IMR-90 (cell line): Measurements from ENCODE around the gene ST3GAL3. TPM values are rescaled to one million over a fixed set of nuclear protein-coding genes. Genes with fewer than 3 reads are reported as not detected.

Experiments used
- ATAC-seq: fragments of 200-7000 bp; cut with Tn5 transposase; 2 replicates; pipeline ENCODE4 v1.9.1; 2020; ENCODE audit warnings: low read depth, mild to moderate bottlenecking, moderate library complexity
- BruUV-seq: library from RNA; stranded (reverse); fragments of 400-500 nt; replicated peaks from 2 replicates; lab custom pipeline; 2021; lab: Mats Ljungman, UMichigan
- CTCF ChIA-PET: fragments of 300-600 bp; formaldehyde crosslinking; extraction: SDS; loops from one replicate; lab custom pipeline; 2021; ENCODE audit warnings: antibody characterized with exemption; lab: Yijun Ruan, JAX
- POLR2A ChIA-PET: fragments of 300-600 bp; sonication (Branson Sonifier 250); formaldehyde crosslinking; loops from one replicate; lab custom pipeline; 2022; ENCODE audit warnings: antibody characterized with exemption; ENCODE audit not compliant: unreplicated experiment; lab: Charles Lee
- DNase-seq: peaks from one replicate; pipeline ENCODE4 v3.0.0; 2013
- H2AFZ ChIP-seq: replicated peaks from 2 replicates; pipeline ENCODE3; 2013; ENCODE audit warnings: low read length, mild to moderate bottlenecking; ENCODE audit not compliant: poor library complexity
- H2AK5ac ChIP-seq: 2 replicates; pipeline ENCODE4 v1.6.1; 2013; ENCODE audit warnings: low read depth, low read length, inconsistent platforms
- H2AK9ac ChIP-seq: replicated peaks from 2 replicates; pipeline ENCODE3; 2013; ENCODE audit warnings: mild to moderate bottlenecking, low read depth, low read length, moderate library complexity; ENCODE audit not compliant: poor library complexity
- H2BK120ac ChIP-seq: 2 replicates; pipeline ENCODE4 v1.6.1; 2013; ENCODE audit warnings: low read depth, low read length, inconsistent platforms
- H2BK15ac ChIP-seq: 3 replicates; pipeline ENCODE4 v1.6.1; 2013; ENCODE audit warnings: low read depth, low read length, inconsistent platforms
- H2BK20ac ChIP-seq: 2 replicates; pipeline ENCODE4 v1.6.1; 2013; ENCODE audit warnings: low read depth, mild to moderate bottlenecking, inconsistent platforms, low read length, moderate library complexity
- H2BK5ac ChIP-seq: 2 replicates; pipeline ENCODE4 v1.6.1; 2013; ENCODE audit warnings: mild to moderate bottlenecking, low read depth, low read length, inconsistent platforms; ENCODE audit not compliant: poor library complexity, severe bottlenecking
- H3K14ac ChIP-seq: replicated peaks from 2 replicates; pipeline ENCODE4 v1.6.1; 2013; ENCODE audit warnings: low read depth, low read length, inconsistent platforms
- H3K18ac ChIP-seq: 2 replicates; pipeline ENCODE4 v1.6.1; 2013; ENCODE audit warnings: low read depth, low read length, control low read depth
- H3K23ac ChIP-seq: 2 replicates; pipeline ENCODE4 v1.6.1; 2013; ENCODE audit warnings: low read depth, low read length, inconsistent platforms
- H3K27ac ChIP-seq: 2 replicates; pipeline ENCODE4 v1.5.1; 2013; ENCODE audit warnings: mild to moderate bottlenecking, control low read depth, low read length; ENCODE audit not compliant: insufficient read depth
- H3K27me3 ChIP-seq: 2 replicates; pipeline ENCODE4 v1.6.1; 2013; ENCODE audit warnings: low read length; ENCODE audit not compliant: control insufficient read depth, insufficient read depth
- H3K36me3 ChIP-seq: 2 replicates; pipeline ENCODE4 v1.6.1; 2013; ENCODE audit warnings: low read length, mixed read lengths; ENCODE audit not compliant: control insufficient read depth, insufficient read depth
- H3K4ac ChIP-seq: 2 replicates; pipeline ENCODE4 v1.6.1; 2013; ENCODE audit warnings: low read depth, low read length, inconsistent platforms
- H3K4me1 ChIP-seq: 2 replicates; pipeline ENCODE4 v1.6.1; 2013; ENCODE audit warnings: low read length, mixed read lengths; ENCODE audit not compliant: control insufficient read depth, insufficient read depth
- H3K4me2 ChIP-seq: 2 replicates; pipeline ENCODE4 v1.6.1; 2013; ENCODE audit warnings: low read depth, mild to moderate bottlenecking, control low read depth, low read length, moderate library complexity
- H3K4me3 ChIP-seq: 2 replicates; pipeline ENCODE4 v1.5.1; 2013; ENCODE audit warnings: low read depth, mild to moderate bottlenecking, control low read depth, low read length, moderate library complexity; ENCODE audit not compliant: insufficient read depth
- H3K56ac ChIP-seq: 2 replicates; pipeline ENCODE4 v1.6.1; 2013; ENCODE audit warnings: low read length, inconsistent platforms; ENCODE audit not compliant: insufficient read depth; ENCODE audit errors: extremely low read depth
- H3K79me1 ChIP-seq, 2 experiments: 2 replicates each; pipeline ENCODE4 v1.6.1; 2013; ENCODE audit warnings: low read length in 2 of 2, inconsistent platforms in 1 of 2, low read depth in 1 of 2
- H3K9ac ChIP-seq: 2 replicates; pipeline ENCODE4 v1.6.1; 2013; ENCODE audit warnings: low read depth, low read length, control low read depth
- H3K9me1 ChIP-seq: 2 replicates; pipeline ENCODE4 v1.6.1; 2013; ENCODE audit warnings: low read length, inconsistent platforms; ENCODE audit not compliant: insufficient read depth
- H3K9me3 ChIP-seq: 2 replicates; pipeline ENCODE4 v1.6.1; 2013; ENCODE audit warnings: low read length; ENCODE audit not compliant: control insufficient read depth, insufficient read depth
- H4K20me1 ChIP-seq: 2 replicates; pipeline ENCODE4 v1.6.1; 2013; ENCODE audit warnings: low read length, inconsistent platforms; ENCODE audit not compliant: insufficient read depth
- H4K5ac ChIP-seq: 2 replicates; pipeline ENCODE4 v1.6.1; 2013; ENCODE audit warnings: mild to moderate bottlenecking, low read depth, low read length, control low read depth
- H4K8ac ChIP-seq, 2 experiments: 2 replicates each; pipeline ENCODE4 v1.6.1; 2013; ENCODE audit warnings: low read depth in 2 of 2, low read length in 2 of 2, control low read depth in 1 of 2, inconsistent platforms in 1 of 2
- H4K91ac ChIP-seq: 2 replicates; pipeline ENCODE4 v1.6.1; 2013; ENCODE audit warnings: low read depth, low read length, inconsistent platforms; ENCODE audit not compliant: insufficient read depth
- MXI1 ChIP-seq: IDR thresholded peaks from 2 replicates; pipeline ENCODE4 v1.6.1; 2012; ENCODE audit warnings: low read depth, mild to moderate bottlenecking, low read length, moderate library complexity, borderline replicate concordance
- RCOR1 ChIP-seq: IDR thresholded peaks from 2 replicates; pipeline ENCODE4 v1.6.1; 2012; ENCODE audit warnings: mild to moderate bottlenecking, low read length, improper control_type of control experiment; ENCODE audit not compliant: insufficient replicate concordance
- WGBS, 2 experiments: methylation state at CpG; one replicate each; pipeline versions ENCODE4 v1.1.5 to v1.1.7; 2013; ENCODE audit warnings: missing lambda C conversion rate in 2 of 2; ENCODE audit not compliant: insufficient read length in 1 of 2; ENCODE audit errors: extremely low coverage in 2 of 2; 5-methylcytosine and 5-hydroxymethylcytosine counted together
- dilution Hi-C: fragments of 300-500 bp; cut with HindIII; formaldehyde crosslinking; loops from one replicate; pipeline ENCODE4 v1.14.3; 2018; ENCODE audit warnings: low sequenced_read_pairs; ENCODE audit not compliant: unreplicated experiment
- in situ Hi-C: fragments of 300-500 bp; cut with MboI; formaldehyde crosslinking; loops from 3 replicates; pipeline ENCODE4 v1.14.3; 2019; ENCODE audit warnings: low sequenced_read_pairs, inconsistent platforms, mixed read lengths
- intact Hi-C: fragments of 100-400 bp; cut with micrococcal nuclease; formaldehyde crosslinking; loops from 2 replicates; pipeline ENCODE4 v1.10.0; 2022
- polyA plus RNA-seq, 3 experiments: library from polyadenylated mRNA; depleted of rRNA; stranded (reverse); fragments of >200 nt; gene quantifications; 2 replicates each; pipeline ENCODE4 v1.2.3, GENCODE V29; 2012; ENCODE audit warnings: low replicate concordance in 1 of 3
- total RNA-seq: library from RNA; depleted of rRNA; stranded (reverse); fragments of >200 nt; gene quantifications from 2 replicates; pipeline ENCODE4 v1.2.3, GENCODE V29; 2012
- TF ChIP-seq, protein P1 (sequence below): fragments of 150-350 bp; IDR thresholded peaks from 2 replicates; pipeline ENCODE4 v1.6.1; 2017; ENCODE audit warnings: mild to moderate bottlenecking, antibody characterized with exemption, low read length, low read depth
- TF ChIP-seq, protein P2 (sequence below): conservative IDR thresholded peaks from 2 replicates; pipeline ENCODE4 v1.5.1; 2012; ENCODE audit warnings: mild to moderate bottlenecking, low read depth, low read length, improper control_type of control experiment

The ST3GAL3 gene
- total and polyA plus RNA-seq, 2 of the 4 experiments (the other 2 are of a cell fraction) = 12.0 to 14.8 TPM

DNA sequence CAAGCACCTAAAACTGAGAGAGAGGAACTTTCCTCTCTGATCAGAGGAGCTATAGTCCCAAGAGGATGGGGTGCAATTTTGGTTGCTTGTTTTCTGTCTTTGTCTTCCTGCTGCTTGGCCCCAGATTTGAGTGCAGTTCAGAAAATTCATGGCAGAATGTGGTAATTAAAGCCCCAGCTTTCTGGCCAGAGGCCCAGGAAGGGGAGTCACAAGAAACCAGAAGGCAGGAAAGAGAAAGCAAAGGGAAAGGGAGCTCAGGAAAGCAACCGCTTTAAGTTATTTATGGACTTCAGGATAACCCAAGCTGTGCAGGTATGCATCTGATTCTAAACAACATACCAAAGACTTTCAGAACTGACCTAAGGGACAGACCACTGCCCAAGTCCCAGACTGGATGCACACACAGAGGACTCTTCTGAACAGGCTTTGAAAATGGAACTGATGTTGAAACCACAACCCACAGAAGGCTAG is 88.8 kb downstream of the ST3GAL3 start:
- no TSS peak for BruUV-seq
- Histone ChIP-seq H3K9me1 (peaks cover 19% of the 10 kb centered on the region), H3K36me3 (peaks cover 3% of the 10 kb centered on the region; the same call in 1 of the 2 replicates), H4K8ac (peak overlapping the region in 1 of 2 experiments; percentile 26; a peak in 1 of 4 replicates), H2AFZ (no peak overlapping the region), H3K14ac (no peak overlapping the region; the same call in 1 of the 2 replicates), H4K91ac (no peak overlapping the region), H3K4me2 (peak overlapping the region; percentile 66), H2AK9ac (no peak overlapping the region), H2BK5ac (no peak overlapping the region), H4K5ac (no peak overlapping the region; the same call in 1 of the 2 replicates), H3K27me3 (no peaks in the 10 kb centered on the region), H2BK15ac (no peak overlapping the region), H3K4me1 (peaks cover 10% of the 10 kb centered on the region), H3K4ac (no peak overlapping the region; the same call in 1 of the 2 replicates), H3K4me3 (no peak overlapping the region), H3K18ac (no peak overlapping the region; the same call in 1 of the 2 replicates), H2BK120ac (no peak overlapping the region), H3K79me1 (peaks cover 18 to 49% of the 10 kb centered on the region in 2 experiments; a peak in 3 of 4 replicates), H3K56ac (no peak overlapping the region), H3K9me3 (no peaks in the 10 kb centered on the region), H2BK20ac (no peak overlapping the region), H2AK5ac (no peak overlapping the region), H3K27ac (peak overlapping the region; percentile 8; the same call in 1 of the 2 replicates), H3K23ac (no peak overlapping the region), H4K20me1 (peaks cover 8% of the 10 kb centered on the region; the same call in 1 of the 2 replicates), H3K9ac (no peak overlapping the region)
- intact Hi-C loops = no loop called here
- ChIA-PET POLR2A (no interaction called here), CTCF (no interaction called here)
- ATAC-seq = peak; percentile 51
- dilution Hi-C loops = no loop called here
- WGBS, 2 experiments = no CpG with 5 or more reads among the region's 1 CpG
- DNase-seq = peak; percentile 77
- in situ Hi-C loops = no loop called here
- no peak for TF ChIP-seq MXI1
- TF ChIP-seq, protein P1, sequence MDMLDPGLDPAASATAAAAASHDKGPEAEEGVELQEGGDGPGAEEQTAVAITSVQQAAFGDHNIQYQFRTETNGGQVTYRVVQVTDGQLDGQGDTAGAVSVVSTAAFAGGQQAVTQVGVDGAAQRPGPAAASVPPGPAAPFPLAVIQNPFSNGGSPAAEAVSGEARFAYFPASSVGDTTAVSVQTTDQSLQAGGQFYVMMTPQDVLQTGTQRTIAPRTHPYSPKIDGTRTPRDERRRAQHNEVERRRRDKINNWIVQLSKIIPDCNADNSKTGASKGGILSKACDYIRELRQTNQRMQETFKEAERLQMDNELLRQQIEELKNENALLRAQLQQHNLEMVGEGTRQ = no peak
- TF ChIP-seq RCOR1 = no peak
- TF ChIP-seq, protein P2, sequence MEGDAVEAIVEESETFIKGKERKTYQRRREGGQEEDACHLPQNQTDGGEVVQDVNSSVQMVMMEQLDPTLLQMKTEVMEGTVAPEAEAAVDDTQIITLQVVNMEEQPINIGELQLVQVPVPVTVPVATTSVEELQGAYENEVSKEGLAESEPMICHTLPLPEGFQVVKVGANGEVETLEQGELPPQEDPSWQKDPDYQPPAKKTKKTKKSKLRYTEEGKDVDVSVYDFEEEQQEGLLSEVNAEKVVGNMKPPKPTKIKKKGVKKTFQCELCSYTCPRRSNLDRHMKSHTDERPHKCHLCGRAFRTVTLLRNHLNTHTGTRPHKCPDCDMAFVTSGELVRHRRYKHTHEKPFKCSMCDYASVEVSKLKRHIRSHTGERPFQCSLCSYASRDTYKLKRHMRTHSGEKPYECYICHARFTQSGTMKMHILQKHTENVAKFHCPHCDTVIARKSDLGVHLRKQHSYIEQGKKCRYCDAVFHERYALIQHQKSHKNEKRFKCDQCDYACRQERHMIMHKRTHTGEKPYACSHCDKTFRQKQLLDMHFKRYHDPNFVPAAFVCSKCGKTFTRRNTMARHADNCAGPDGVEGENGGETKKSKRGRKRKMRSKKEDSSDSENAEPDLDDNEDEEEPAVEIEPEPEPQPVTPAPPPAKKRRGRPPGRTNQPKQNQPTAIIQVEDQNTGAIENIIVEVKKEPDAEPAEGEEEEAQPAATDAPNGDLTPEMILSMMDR = no peak
